Esophagus squamous epithelium (tissue), 5 donors: ENCODE data around the gene PLA2G4B. TPM values are rescaled to one million over a fixed set of nuclear protein-coding genes. Genes with fewer than 3 reads are reported as not detected.

Experiments used
- DNase-seq: peaks from one replicate; lab custom pipeline; 2025; lab: John Stamatoyannopoulos, UW
- H3K27ac ChIP-seq, 4 donors: fragments of 200-600 bp; sonication (generic); one replicate each; pipeline ENCODE4 v1.5.1; 2016 to 2019; ENCODE audit warnings: mild to moderate bottlenecking in 1 of 4
- H3K27me3 ChIP-seq, 4 donors: fragments of 200-600 bp; sonication (generic); 1 replicate in 3 of 4; 2 replicates in 1 of 4; pipeline versions ENCODE4 v1.5.1 to v1.6.0; 2017 to 2021; ENCODE audit warnings: antibody characterized with exemption in 1 of 4
- H3K36me3 ChIP-seq, 3 donors: fragments of 200-600 bp; sonication (generic); one replicate each; pipeline ENCODE4 v1.5.1; 2016 to 2019
- H3K4me1 ChIP-seq, 3 donors: fragments of 200-600 bp; sonication (generic); one replicate each; pipeline ENCODE4 v1.5.1; 2017 to 2019
- H3K4me3 ChIP-seq, 4 donors: fragments of 200-600 bp; sonication (generic); 1 replicate in 3 of 4; 2 replicates in 1 of 4; pipeline ENCODE4 v1.5.1; 2016 to 2019; ENCODE audit warnings: mild to moderate bottlenecking in 2 of 4, moderate library complexity in 1 of 4
- H3K9me3 ChIP-seq, 3 donors: fragments of 200-600 bp; sonication (generic); one replicate each; pipeline ENCODE4 v1.5.1; 2016 to 2019
- POLR2A ChIP-seq, 4 donors: fragments of 450-650 bp; IDR thresholded peaks; one replicate each; pipeline ENCODE4 v1.6.1; 2017; ENCODE audit warnings: antibody characterized with exemption in 4 of 4, mild to moderate bottlenecking in 4 of 4, moderate library complexity in 3 of 4
- WGBS, 2 donors: methylation state at CpG; one replicate each; pipeline ENCODE4 v1.1.5; 2018; 5-methylcytosine and 5-hydroxymethylcytosine counted together
- intact Hi-C: fragments of 100-400 bp; cut with DNase I; formaldehyde crosslinking; loops from one replicate; pipeline ENCODE4 v1.15.0; 2022
- total RNA-seq, 4 donors: library from RNA; depleted of rRNA; stranded (reverse); fragments of >200 nt; gene quantifications; one replicate each; pipeline ENCODE4 v1.1.0, GENCODE V29; 2016
- TF ChIP-seq, protein P1 (sequence below), 6 experiments: fragments of 450-650 bp in 4 of 6; fragments of 200-600 bp in 2 of 6; sonication (generic) in 2 of 6; IDR thresholded peaks; one replicate each; pipeline ENCODE4 v1.5.1; 2016 to 2019; ENCODE audit warnings: antibody characterized with exemption in 6 of 6, mild to moderate bottlenecking in 4 of 6, moderate library complexity in 4 of 6
- donor health status: DM: yes; HTN: yes; CAD: no.

The PLA2G4B gene
- total RNA-seq, 4 donors from 2014 or later: 26.5 to 58.9 (median 39.7) TPM

DNA sequence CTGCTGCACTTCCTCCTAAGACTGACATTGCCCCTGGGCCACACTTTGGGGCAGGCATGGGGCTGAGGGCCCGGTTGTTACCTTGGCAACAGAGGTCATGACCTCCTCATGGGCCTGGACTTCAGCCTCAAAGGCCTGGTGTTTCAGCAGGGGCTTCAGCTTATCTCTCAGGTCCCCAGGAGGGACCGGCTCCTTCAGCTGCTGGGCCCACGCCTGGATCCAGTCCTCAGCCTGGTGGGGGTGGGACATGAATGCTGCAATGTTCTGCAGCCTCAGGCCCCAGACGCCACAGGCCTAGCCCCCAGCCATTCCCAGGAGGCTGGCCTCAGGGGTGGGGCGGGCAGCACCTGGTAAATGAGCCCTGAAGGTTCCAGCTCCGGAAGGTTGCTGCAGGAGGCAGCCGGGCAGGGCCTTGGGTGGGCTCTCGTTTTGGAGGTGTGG lies 27.6 kb downstream of the PLA2G4B start:
- no CpG with 5 or more reads among the region's 8 CpGs for WGBS, 2 donors
- no peak for TF ChIP-seq POLR2A (IDR thresholded peaks at IDR 0.05)
- TF ChIP-seq, protein P1, sequence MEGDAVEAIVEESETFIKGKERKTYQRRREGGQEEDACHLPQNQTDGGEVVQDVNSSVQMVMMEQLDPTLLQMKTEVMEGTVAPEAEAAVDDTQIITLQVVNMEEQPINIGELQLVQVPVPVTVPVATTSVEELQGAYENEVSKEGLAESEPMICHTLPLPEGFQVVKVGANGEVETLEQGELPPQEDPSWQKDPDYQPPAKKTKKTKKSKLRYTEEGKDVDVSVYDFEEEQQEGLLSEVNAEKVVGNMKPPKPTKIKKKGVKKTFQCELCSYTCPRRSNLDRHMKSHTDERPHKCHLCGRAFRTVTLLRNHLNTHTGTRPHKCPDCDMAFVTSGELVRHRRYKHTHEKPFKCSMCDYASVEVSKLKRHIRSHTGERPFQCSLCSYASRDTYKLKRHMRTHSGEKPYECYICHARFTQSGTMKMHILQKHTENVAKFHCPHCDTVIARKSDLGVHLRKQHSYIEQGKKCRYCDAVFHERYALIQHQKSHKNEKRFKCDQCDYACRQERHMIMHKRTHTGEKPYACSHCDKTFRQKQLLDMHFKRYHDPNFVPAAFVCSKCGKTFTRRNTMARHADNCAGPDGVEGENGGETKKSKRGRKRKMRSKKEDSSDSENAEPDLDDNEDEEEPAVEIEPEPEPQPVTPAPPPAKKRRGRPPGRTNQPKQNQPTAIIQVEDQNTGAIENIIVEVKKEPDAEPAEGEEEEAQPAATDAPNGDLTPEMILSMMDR (IDR thresholded peaks at IDR 0.05): no peak
- intact Hi-C loops: no loop called here

DNA sequence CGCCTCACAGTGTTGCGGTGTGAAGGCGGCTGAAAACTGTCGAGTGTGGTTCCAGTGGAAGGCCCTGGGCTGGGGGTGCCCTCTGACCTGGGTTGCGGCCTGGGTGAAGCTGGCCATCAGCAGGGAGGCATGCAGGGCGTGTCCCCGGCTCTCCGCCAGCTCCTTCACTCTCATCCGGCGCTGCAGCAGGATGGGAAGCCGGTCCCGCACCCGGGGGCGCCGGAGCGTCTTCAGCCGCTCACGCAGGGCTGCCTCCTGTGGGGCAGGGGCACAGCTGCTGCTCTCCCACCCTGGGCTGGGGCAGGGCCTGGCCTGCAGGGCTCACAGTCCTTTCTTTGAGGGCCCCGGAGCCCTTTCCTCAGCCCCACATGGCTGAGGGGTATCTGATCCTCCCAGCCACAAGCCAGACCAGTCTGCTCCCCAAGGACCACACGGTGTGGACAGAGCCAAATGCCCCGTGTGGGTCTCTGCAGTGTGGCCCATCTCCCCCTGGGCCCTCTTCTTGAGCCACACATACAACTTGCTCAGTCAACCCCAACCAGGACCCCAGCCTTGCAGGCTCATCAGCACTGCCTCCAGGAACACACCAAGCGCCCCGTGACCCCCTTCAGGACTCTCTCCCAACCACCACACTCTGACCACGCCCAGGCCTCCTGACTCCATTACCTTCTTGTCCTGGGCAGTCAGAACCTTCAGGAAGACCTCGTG lies 28.4 kb downstream of the PLA2G4B start:
- WGBS, 2 donors: 33 to 85% methylated on average over 3 to 4 of the region's 25 CpGs
- TF ChIP-seq POLR2A (IDR thresholded peaks at IDR 0.05): no peak
- TF ChIP-seq, protein P1 (IDR thresholded peaks at IDR 0.05): no peak
- DNase-seq: no peak

More for the DNA sequence above, 27.6 kb downstream of the PLA2G4B start:
- no peaks in the 10 kb centered on the region for H3K9me3 ChIP-seq
- H3K36me3 ChIP-seq: no peaks in the 10 kb centered on the region
- DNase-seq: no peak
- H3K27me3 ChIP-seq: no peaks in the 10 kb centered on the region
- H3K27ac ChIP-seq: no peak overlapping the region
- peaks cover 0 to 25% (median 17%) of the 10 kb centered on the region in 3 donors for H3K4me1 ChIP-seq
- no peak overlapping the region for H3K4me3 ChIP-seq

DNA sequence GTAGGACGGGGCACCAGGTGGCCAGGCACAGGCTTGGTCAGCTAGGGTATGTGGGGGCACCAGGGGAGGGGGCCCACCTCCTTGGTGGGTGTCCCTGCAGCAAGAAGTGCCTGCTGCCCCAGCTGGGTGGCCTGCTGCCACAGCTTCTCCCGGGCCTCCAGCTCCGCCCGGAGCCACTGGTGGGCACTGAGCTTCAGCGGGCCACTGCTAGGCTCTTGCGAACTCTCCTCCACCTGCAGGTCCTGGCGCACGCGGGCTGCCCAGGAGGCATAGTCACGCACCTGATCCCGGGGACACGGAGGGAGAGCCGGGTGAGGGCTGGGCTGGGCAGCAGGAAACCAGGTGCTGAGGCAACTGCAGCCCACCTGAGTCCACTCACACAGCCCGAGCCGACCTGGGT lies 29.7 kb downstream of the PLA2G4B start:
- H3K9me3 ChIP-seq: no peaks in the 10 kb centered on the region
- WGBS, 2 donors: 70 to 95% methylated on average over 5 to 9 of the region's 15 CpGs
- no peaks in the 10 kb centered on the region for H3K36me3 ChIP-seq
- intact Hi-C loops: no loop called here
- no peak overlapping the region for H3K27ac ChIP-seq
- H3K4me1 ChIP-seq: peaks cover 0 to 38% (median 17%) of the 10 kb centered on the region in 3 donors
- no peak for DNase-seq
- TF ChIP-seq, protein P1 (IDR thresholded peaks at IDR 0.05): no peak
- no peak for TF ChIP-seq POLR2A (IDR thresholded peaks at IDR 0.05)
- H3K27me3 ChIP-seq: no peaks in the 10 kb centered on the region
- H3K4me3 ChIP-seq: no peak overlapping the region

More for the DNA sequence above, 28.4 kb downstream of the PLA2G4B start:
- Histone ChIP-seq H3K27ac (no peak overlapping the region), H3K9me3 (no peaks in the 10 kb centered on the region), H3K27me3 (no peaks in the 10 kb centered on the region), H3K36me3 (no peaks in the 10 kb centered on the region), H3K4me1 (peaks cover 0 to 26% (median 17%) of the 10 kb centered on the region in 3 donors), H3K4me3 (no peak overlapping the region)
- intact Hi-C loops: no loop called here

DNA sequence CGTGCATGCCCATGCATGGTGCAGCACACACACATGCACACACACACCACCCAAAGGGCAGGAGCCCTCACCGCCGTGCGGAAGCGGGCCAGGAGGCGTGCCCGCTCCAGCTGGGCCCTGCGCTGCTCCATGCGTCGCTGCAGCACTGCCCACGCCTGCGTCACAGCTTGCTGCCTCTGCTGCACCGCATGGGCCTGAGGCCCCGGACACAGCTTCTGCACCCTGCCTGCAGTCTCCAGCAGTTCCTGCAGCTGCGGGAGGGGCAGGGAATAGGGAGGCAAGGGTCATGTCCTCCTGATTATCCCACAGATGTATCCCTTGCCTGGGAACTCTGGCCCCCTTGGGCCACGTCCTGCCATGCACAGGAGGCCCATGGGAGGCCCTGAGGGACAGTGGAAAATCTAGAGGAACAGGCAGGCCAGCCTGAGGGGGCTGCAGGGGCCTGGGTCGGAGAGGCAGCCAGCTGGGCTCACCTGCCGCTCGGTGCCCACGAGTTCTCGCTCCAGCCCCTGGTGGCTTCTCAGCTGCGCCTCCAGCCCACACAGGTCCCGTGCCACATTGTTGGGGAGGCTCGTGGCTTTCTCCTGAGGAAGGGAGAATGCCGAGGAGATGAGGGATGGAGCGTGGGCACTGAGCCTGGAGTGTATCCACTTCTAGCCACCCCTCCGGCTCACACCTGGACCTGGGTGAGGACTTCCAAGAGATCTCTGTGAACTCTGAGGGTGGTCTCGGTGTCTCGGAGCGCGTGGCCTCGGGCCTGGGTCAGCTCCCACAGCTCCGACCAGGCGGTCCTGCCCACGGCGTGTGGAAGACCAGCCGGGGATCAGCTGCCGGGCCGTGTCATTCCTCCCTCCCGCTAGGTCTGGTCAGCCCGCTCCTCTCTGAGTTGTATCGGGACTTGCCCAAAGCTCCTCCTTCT lies 31.4 kb downstream of the PLA2G4B start:
- Histone ChIP-seq H3K27me3 (no peaks in the 10 kb centered on the region), H3K4me3 (no peak overlapping the region), H3K27ac (peak overlapping the region in 2 of 4 donors; percentile 29 to 54), H3K9me3 (no peaks in the 10 kb centered on the region), H3K4me1 (peaks cover 0 to 39% (median 17%) of the 10 kb centered on the region in 3 donors), H3K36me3 (no peaks in the 10 kb centered on the region)
- 68 to 72% methylated on average over 13 to 24 of the region's 42 CpGs for WGBS, 2 donors
- TF ChIP-seq, protein P1 (IDR thresholded peaks at IDR 0.05): no peak
- TF ChIP-seq POLR2A (IDR thresholded peaks at IDR 0.05): no peak
- intact Hi-C loops: no loop called here
- DNase-seq: no peak
